IMR-90 (cell line): Measurements from ENCODE around the gene CRY2.

Source experiments
- POLR2A ChIP-seq: IDR thresholded peaks from 2 replicates; pipeline ENCODE4 v1.6.1; 2012; ENCODE audit warnings: mild to moderate bottlenecking, low read depth, low read length
- RCOR1 ChIP-seq: IDR thresholded peaks from 2 replicates; pipeline ENCODE4 v1.6.1; 2012; ENCODE audit warnings: mild to moderate bottlenecking, low read length, improper control_type of control experiment; ENCODE audit not compliant: insufficient replicate concordance
- TF ChIP-seq, protein P1 (sequence below): conservative IDR thresholded peaks from 2 replicates; pipeline ENCODE4 v1.5.1; 2012; ENCODE audit warnings: mild to moderate bottlenecking, low read depth, low read length, improper control_type of control experiment

DNA sequence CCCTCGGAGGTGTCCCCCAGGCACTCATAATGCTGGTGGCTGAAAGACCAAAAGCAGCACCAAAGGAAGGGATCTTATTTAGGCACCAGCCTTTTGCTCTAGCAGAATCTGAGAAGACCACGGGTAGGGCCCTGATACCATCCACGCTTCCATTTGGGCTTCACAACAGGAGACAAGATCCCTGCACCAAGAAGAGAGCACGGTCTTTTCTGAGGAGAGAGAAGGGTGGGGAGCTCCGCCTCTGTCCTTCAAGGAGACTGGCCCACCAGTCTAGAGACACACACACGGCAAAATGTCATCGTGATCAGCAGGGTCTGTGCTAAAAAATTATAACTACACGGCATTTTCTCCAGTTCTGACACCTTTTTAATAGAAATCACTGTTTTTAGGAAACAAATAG, 84.9 kb downstream of the CRY2 start:
- TF ChIP-seq RCOR1 (no peak), POLR2A (no peak)
- TF ChIP-seq, protein P1, sequence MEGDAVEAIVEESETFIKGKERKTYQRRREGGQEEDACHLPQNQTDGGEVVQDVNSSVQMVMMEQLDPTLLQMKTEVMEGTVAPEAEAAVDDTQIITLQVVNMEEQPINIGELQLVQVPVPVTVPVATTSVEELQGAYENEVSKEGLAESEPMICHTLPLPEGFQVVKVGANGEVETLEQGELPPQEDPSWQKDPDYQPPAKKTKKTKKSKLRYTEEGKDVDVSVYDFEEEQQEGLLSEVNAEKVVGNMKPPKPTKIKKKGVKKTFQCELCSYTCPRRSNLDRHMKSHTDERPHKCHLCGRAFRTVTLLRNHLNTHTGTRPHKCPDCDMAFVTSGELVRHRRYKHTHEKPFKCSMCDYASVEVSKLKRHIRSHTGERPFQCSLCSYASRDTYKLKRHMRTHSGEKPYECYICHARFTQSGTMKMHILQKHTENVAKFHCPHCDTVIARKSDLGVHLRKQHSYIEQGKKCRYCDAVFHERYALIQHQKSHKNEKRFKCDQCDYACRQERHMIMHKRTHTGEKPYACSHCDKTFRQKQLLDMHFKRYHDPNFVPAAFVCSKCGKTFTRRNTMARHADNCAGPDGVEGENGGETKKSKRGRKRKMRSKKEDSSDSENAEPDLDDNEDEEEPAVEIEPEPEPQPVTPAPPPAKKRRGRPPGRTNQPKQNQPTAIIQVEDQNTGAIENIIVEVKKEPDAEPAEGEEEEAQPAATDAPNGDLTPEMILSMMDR, result no peak
